Stimulated activated naive B cell treated with anti-CD40 and anti-IgM and Interleukin-4, amounts not matched to agents 10 μg/mL and 1 μg/mL and 100 μg/mL, for 72 hours (primary cell): Measurements from ENCODE around the gene AGTPBP1.
A peak's percentile ranks its signal among the peaks of the same experiment; 100 is the strongest.
"Not testable (repeated sequence)": the region's sequence is repeated elsewhere in the genome, so short reads cannot be mapped to it uniquely, and the experiment has no call there.

Experiments
- ATAC-seq, 2 donors: fragments of 150-1000 bp; cut with Tn5 transposase; replicated peaks; 2 replicates each; pipeline ENCODE4 v1.10.0; 2021; ENCODE audit warnings: moderate library complexity in 1 of 2
- DNase-seq: peaks from one replicate; pipeline ENCODE4 v3.0.0; 2021
- H3K27ac Mint-ChIP-seq: one replicate; pipeline ENCODE4 v1.8.0; 2022; ENCODE audit warnings: mild to moderate bottlenecking, mixed read lengths
- H3K27me3 Mint-ChIP-seq, 2 donors: one replicate each; pipeline ENCODE4 v1.8.0; 2022; ENCODE audit warnings: mixed read lengths in 2 of 2
- H3K36me3 Mint-ChIP-seq, 2 donors: one replicate each; pipeline ENCODE4 v1.8.0; 2022; ENCODE audit warnings: mixed read lengths in 2 of 2, mild to moderate bottlenecking in 1 of 2
- H3K4me1 Mint-ChIP-seq, 2 donors: one replicate each; pipeline ENCODE4 v1.8.0; 2022; ENCODE audit warnings: mixed read lengths in 2 of 2, mild to moderate bottlenecking in 1 of 2
- H3K4me3 Mint-ChIP-seq, 2 donors: one replicate each; pipeline ENCODE4 v1.8.0; 2022; ENCODE audit warnings: mild to moderate bottlenecking in 2 of 2, mixed read lengths in 2 of 2, moderate library complexity in 1 of 2
- H3K9me3 Mint-ChIP-seq, 2 donors: one replicate each; pipeline ENCODE4 v1.8.0; 2022; ENCODE audit warnings: mixed read lengths in 2 of 2, mild to moderate bottlenecking in 1 of 2

Gene AGTPBP1, protein sequence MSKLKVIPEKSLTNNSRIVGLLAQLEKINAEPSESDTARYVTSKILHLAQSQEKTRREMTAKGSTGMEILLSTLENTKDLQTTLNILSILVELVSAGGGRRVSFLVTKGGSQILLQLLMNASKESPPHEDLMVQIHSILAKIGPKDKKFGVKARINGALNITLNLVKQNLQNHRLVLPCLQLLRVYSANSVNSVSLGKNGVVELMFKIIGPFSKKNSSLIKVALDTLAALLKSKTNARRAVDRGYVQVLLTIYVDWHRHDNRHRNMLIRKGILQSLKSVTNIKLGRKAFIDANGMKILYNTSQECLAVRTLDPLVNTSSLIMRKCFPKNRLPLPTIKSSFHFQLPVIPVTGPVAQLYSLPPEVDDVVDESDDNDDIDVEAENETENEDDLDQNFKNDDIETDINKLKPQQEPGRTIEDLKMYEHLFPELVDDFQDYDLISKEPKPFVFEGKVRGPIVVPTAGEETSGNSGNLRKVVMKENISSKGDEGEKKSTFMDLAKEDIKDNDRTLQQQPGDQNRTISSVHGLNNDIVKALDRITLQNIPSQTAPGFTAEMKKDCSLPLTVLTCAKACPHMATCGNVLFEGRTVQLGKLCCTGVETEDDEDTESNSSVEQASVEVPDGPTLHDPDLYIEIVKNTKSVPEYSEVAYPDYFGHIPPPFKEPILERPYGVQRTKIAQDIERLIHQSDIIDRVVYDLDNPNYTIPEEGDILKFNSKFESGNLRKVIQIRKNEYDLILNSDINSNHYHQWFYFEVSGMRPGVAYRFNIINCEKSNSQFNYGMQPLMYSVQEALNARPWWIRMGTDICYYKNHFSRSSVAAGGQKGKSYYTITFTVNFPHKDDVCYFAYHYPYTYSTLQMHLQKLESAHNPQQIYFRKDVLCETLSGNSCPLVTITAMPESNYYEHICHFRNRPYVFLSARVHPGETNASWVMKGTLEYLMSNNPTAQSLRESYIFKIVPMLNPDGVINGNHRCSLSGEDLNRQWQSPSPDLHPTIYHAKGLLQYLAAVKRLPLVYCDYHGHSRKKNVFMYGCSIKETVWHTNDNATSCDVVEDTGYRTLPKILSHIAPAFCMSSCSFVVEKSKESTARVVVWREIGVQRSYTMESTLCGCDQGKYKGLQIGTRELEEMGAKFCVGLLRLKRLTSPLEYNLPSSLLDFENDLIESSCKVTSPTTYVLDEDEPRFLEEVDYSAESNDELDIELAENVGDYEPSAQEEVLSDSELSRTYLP

DNA sequence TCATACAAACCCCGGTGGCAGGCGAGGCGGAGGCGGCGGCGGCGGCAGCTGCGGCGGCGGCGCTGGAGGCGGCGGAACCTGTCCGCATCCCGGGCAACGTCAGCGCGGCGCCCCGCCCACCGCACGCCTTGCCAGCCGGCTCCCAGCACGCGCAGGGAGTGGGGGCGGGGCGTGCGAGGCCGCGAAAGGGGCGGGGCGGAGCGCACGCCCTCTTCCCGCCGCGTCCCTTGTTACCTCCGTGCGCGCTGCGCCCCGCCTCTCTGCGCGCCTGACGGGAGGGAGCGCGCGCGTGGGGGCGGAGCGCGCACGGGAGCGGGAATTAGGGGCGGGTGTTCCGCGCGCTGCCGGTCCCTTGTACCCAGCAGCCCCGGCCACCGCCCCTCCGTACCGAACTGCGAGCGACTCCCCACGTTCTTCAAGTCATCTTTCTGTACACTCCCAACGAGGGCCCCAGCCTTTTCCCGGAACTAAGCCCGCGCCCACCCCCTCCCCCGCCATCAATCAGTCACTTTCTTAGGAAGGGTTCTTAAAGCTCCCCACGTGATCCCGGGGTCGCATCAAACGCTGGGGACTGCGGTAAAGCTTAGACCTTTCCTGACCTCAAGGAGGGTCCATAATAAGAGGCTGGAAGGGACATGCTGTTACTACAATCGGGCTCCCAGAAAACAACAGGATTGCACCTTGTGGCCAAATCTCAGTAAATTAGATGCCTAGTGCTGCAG is at the start of gene AGTPBP1:
Gene AGTPBP1, minus strand, starts transcription at position 80 of the 722 bp plus-strand sequence. CDS start 29,421 bp downstream, outside the sequence.
- DNase-seq (peak; percentile 92), ATAC-seq (peak; percentile 86 to 89)
- Mint-ChIP-seq H3K36me3 (no peaks in the 10 kb centered on the region), H3K27me3 (peaks cover 0 to 7% of the 10 kb centered on the region in 2 donors), H3K4me3 (peak within 1 kb of the TSS; percentile 90), H3K9me3 (no peaks in the 10 kb centered on the region), H3K4me1 (peaks cover 6 to 10% of the 10 kb centered on the region in 2 donors), H3K27ac (peak within 1 kb of the TSS; percentile 95)

DNA sequence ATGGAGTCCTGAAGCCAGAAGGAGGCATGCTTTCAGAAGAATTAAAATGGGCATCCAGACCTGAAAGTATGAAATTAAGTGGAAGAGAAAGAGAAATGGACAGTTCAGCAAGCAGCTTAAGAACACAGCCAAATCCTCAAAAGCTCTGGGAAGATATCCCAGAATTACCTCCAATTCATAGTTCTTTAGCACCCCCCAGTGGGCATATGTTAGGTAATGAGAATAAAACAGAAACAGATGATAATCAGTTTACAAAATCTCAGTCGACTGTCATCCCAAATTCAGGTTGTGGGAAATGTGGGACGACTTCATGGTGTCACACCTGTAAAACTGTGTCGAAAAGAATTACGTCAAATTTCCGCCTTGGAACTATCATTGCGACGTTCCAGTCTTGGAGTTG is 44.4 kb upstream of the AGTPBP1 start:
- not testable (repeated sequence) for ATAC-seq, H3K4me3 Mint-ChIP-seq, H3K36me3 Mint-ChIP-seq, H3K4me1 Mint-ChIP-seq, H3K27me3 Mint-ChIP-seq, DNase-seq, H3K27ac Mint-ChIP-seq, H3K9me3 Mint-ChIP-seq

DNA sequence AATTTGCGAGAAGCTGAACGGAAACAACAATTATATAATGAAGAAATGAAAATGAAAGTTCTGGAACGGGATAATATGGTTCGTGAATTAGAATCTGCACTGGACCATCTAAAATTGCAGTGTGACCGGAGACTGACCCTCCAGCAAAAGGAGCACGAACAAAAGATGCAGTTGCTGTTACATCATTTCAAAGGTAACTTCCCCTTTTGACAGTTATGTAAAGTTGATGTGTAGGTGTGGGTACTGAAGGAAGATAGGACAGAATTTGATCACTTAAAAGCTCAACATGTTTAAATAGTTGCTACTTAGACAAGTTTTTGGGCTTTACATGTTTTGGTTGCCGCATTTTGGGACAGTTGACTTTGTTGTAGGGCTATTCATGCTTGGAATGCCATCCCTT is 32.1 kb upstream of the AGTPBP1 start:
- not testable (repeated sequence) for H3K36me3 Mint-ChIP-seq, DNase-seq, H3K4me1 Mint-ChIP-seq, H3K27ac Mint-ChIP-seq, H3K9me3 Mint-ChIP-seq, H3K4me3 Mint-ChIP-seq, H3K27me3 Mint-ChIP-seq
- ATAC-seq: peak in 1 of 2 donors; percentile 33

DNA sequence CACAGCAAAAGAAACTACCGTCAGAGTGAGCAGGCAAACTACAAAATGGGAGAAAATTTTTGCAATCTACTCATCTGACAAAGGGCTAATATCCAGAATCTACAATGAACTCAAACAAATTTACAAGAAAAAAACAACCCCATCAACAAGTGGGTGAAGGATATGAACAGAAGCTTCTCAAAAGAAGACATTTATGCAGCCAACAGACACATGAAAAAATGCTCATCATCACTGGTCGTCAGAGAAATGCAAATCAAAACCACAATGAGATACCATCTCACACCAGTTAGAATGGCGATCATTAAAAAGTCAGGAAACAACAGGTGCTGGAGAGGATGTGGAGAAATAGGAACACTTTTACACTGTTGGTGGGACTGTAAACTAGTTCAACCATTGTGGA is 20.0 kb upstream of the AGTPBP1 start:
- not testable (repeated sequence) for H3K27me3 Mint-ChIP-seq, H3K4me3 Mint-ChIP-seq, DNase-seq, ATAC-seq, H3K27ac Mint-ChIP-seq, H3K9me3 Mint-ChIP-seq, H3K4me1 Mint-ChIP-seq, H3K36me3 Mint-ChIP-seq

DNA sequence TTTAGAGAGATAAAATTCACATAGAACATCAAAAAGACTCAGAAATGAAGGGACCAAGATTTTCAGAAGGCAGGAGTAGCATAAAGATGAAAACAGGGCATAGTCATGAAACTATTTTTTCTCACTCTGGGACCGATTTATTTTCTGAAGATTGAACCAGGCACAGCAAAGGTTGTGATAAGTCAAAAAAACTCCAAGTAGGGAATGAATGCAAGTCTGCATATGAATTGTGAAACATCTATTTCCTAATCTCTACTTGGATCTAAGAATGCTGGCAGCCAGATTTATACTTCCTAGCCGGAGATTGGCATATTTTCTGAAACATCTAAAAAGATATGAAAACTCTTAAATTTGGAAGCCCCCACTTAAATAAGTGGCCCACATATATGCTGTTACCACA is 16.0 kb upstream of the AGTPBP1 start:
- ATAC-seq, H3K9me3 Mint-ChIP-seq, H3K36me3 Mint-ChIP-seq, H3K4me3 Mint-ChIP-seq, H3K27me3 Mint-ChIP-seq, H3K4me1 Mint-ChIP-seq, H3K27ac Mint-ChIP-seq, DNase-seq: not testable (repeated sequence)

DNA sequence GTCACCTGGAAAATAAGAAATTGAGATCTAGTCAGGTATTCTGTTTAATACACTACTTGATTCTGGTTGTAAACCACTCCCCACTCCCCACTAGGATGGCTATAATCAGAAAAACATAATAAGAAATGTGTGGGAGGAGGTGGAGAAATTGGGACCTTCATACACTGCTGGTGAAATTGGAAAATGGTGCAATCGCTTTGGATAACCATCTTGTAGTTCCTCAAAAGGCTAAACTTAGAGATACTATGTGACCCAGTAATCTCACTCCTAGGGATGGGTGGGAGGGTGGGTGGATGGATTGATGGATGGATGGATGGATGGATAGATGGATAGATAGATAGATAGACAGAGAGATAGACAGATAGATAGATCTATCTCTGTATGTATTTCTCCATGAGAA is 14.5 kb upstream of the AGTPBP1 start:
- H3K4me3 Mint-ChIP-seq, H3K9me3 Mint-ChIP-seq, H3K36me3 Mint-ChIP-seq, H3K27ac Mint-ChIP-seq, H3K27me3 Mint-ChIP-seq, DNase-seq, ATAC-seq, H3K4me1 Mint-ChIP-seq: not testable (repeated sequence)

DNA sequence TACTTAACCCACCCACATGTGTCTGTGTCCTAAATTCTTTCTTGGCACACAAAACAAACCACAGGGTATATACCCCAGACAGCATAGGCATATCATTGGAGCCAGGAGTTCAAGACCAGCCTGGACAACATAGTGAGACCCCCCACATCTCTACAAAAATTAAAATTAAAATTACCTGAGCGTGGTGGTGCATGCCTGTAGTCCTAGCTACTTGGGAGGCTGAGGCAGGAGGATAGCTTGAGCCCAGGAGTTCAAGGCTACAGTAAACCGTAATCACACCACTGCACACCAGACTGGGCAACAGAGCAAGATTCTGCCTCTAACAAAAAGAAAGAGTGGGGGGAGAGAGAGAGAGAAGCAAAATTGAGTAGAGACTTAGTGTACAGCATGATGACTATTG is 4.6 kb upstream of the AGTPBP1 start:
- no peak for DNase-seq
- ATAC-seq: no peak
- H3K4me3 Mint-ChIP-seq: no peak overlapping the region
- no peaks in the 10 kb centered on the region for H3K9me3 Mint-ChIP-seq
- H3K27me3 Mint-ChIP-seq: peaks cover 16 to 20% of the 10 kb centered on the region in 2 donors
- H3K36me3 Mint-ChIP-seq: no peaks in the 10 kb centered on the region
- H3K27ac Mint-ChIP-seq: no peak overlapping the region
- peaks cover 0 to 2% of the 10 kb centered on the region in 2 donors for H3K4me1 Mint-ChIP-seq

DNA sequence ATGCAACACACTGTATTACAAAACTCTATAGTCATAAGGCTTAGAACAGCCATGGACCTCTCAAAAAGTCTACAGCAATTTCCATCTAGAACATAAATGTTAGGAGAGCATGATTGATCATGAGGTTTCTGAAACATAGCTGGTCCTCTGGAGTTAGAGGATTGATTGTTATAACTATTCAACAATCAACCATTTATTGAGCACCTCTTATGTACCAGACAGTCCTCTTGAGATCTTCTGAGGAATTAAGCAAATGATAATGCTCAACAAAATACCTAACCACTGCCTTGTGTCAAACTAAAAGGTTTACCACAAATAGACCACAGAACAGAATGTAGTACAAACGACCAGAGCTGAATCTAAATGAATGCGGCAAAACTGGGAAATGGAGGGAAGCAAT is 3.4 kb upstream of the AGTPBP1 start:
- Mint-ChIP-seq H3K36me3 (no peaks in the 10 kb centered on the region), H3K27me3 (peaks cover 13 to 16% of the 10 kb centered on the region in 2 donors), H3K27ac (no peak overlapping the region), H3K9me3 (no peaks in the 10 kb centered on the region), H3K4me3 (no peak overlapping the region), H3K4me1 (peaks cover 4 to 8% of the 10 kb centered on the region in 2 donors)
- no peak for DNase-seq
- no peak for ATAC-seq

DNA sequence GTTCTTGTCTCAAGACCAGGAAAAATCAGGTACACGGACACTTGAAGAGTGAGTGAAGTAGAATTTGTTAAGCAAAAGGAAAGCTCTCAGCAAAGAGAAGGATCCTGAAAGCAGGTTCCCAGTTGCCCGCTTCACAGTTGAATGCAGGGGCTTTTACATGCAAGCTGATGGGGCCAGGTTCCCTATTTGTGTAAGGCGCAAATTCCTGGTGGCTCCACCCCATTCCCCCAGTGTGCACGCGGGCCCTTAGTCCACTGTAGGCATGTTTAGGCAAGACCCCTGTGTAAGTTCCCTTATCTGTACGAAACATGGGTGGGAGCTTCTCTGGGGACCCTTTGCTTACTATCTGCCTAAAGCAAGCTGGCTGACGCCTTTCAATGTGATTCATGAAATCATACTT is 2.7 kb upstream of the AGTPBP1 start:
- Mint-ChIP-seq H3K36me3 (no peaks in the 10 kb centered on the region), H3K4me1 (peaks cover 4 to 10% of the 10 kb centered on the region in 2 donors), H3K27ac (no peak overlapping the region), H3K4me3 (no peak overlapping the region), H3K9me3 (no peaks in the 10 kb centered on the region), H3K27me3 (peaks cover 13 to 16% of the 10 kb centered on the region in 2 donors)
- DNase-seq: no peak
- no peak for ATAC-seq

DNA sequence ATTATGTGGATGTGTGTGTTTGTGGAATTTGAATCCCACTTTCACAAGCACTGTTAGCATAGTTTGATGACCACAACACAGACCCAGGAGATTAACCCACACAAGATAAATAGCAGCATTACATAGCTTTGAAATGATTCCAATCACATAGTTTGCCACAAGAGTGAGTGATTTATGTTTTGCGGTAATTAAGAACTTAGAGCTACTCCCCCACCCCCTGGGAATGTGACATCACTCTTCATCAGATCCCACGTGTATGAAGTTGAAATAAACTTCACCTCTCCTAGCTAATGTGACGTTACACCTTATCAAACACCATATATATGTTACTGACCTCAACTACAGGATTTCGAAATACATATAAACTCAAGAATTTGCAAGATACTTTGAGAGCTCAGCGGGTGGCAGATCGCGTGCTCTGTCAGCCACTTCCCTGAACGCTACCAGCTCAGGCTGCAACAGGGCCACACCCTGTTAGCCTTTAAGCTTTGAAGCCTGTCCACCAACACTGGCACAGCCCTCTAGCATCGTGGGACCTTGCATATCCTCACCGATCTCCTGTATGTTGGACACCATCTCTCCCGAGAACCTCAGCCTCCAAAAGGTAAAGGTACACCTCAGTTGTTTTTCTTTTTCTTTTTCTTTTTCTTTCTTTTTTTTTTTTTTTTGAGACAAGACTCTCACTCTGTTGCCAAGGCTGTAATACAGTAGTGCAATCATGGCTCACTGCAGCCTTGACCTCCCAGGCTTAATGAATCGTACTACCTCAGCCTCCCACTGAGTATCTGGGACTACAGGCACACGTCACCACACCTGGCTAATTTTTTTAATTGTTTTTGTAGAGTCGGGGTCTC is 1.7 kb upstream of the AGTPBP1 start:
- DNase-seq (no peak), ATAC-seq (no peak)
- Mint-ChIP-seq H3K9me3 (no peaks in the 10 kb centered on the region), H3K27me3 (peaks cover 8 to 15% of the 10 kb centered on the region in 2 donors), H3K4me1 (peaks cover 6 to 10% of the 10 kb centered on the region in 2 donors), H3K4me3 (peak overlapping the region; percentile 24 to 29), H3K36me3 (no peaks in the 10 kb centered on the region), H3K27ac (no peak overlapping the region)

DNA sequence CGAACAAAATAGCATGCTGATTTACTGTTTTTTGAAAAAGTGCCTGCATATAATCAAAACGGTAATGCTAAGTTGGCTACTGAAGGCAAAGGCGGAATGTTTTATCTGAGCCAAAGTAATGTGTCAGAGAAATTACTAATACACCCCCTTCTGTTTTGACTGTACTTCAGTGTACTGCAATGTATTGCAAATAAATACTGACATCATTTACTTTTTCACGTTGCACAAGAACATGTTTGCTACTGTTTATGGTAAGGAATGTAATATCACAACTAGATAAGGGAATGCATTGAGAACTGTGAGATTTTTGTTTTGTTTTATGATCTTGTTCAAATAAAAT is 813 bp upstream of the AGTPBP1 start:
- H3K27me3 Mint-ChIP-seq: peaks cover 0 to 7% of the 10 kb centered on the region in 2 donors
- H3K4me1 Mint-ChIP-seq: peaks cover 6 to 10% of the 10 kb centered on the region in 2 donors
- H3K9me3 Mint-ChIP-seq: no peaks in the 10 kb centered on the region
- H3K27ac Mint-ChIP-seq: peak overlapping the region; percentile 95
- ATAC-seq: peak in 1 of 2 donors; percentile 12
- H3K36me3 Mint-ChIP-seq: no peaks in the 10 kb centered on the region
- peak overlapping the region; percentile 90 for H3K4me3 Mint-ChIP-seq
- DNase-seq: no peak

DNA sequence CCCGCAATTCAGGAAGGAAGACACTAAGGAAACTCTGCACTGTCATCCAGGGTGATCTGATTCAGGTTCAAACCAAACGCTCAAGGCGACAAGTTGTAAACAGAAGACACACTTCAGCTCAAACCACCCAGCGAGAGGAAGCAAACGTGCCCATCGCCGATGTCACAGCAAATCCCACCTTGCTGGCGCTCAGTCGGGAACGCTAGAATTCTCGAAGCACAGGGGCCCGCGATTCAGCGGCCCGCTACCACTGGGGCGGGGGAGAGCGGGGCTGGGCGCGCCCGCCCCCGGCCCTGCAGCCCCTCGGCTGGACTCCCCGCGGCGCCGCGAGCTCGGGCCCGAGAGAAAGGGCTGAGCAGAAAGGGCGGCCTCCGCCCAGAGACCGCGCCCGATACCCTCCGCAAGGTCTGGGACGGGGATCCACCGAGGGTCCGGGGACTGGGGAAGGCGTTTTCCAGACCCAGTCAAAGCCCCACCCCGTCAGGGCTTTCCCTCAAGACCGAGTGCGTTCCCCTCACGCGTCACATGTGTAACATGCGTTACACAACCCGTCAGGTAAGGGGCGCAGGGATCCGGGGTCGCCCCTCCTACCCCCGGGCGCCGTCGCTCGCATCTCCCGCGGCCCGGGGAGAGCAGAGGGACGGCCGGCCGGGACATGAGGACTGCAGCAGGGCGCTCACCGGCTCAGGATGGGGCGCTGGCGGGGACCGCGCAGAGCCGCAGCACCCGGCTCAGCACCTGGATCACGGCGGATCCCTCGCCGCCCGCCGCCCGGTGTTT is 469 bp downstream of the AGTPBP1 start:
- Mint-ChIP-seq H3K27me3 (peaks cover 0 to 5% of the 10 kb centered on the region in 2 donors), H3K4me3 (peak overlapping the region; percentile 90), H3K9me3 (no peaks in the 10 kb centered on the region), H3K36me3 (no peaks in the 10 kb centered on the region), H3K27ac (peak overlapping the region; percentile 93), H3K4me1 (peaks cover 6 to 10% of the 10 kb centered on the region in 2 donors)
- peak; percentile 53 for DNase-seq
- peak; percentile 53 to 59 for ATAC-seq
